Raji (cell line): ENCODE measurements around the gene CXCR2.

Source experiments
- POLR2A ChIP-seq: IDR thresholded peaks from 2 replicates; pipeline ENCODE4 v1.6.1; 2011; ENCODE audit warnings: low read depth, low read length, control low read depth; ENCODE audit not compliant: insufficient read depth

CXCR2 gene

DNA sequence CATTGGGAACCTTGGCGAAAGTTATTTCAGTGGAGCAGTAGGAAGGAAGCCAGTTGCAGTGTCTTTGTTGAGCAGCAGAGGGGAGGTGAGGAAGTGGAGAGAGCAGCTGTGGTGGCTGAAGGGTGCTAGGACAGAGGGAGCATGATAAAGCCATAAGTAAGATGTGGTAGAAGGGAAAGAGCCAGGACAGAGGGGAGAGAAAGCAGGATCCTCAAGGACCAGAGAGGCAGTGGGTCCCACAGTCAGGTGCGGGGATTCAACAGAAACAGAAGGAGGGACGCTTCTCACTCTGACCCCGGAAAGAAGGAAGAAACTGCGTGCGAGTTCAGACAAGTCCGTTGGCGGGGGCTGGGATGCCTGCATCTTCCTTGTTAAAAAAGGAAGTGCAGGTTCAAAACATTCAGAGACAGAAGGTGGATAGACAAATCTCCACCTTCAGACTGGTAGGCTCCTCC is at the start of gene CXCR2:
TSS of gene CXCR2 (plus strand) at position 403 of the 455 bp plus-strand sequence. CDS start 8,774 bp downstream, outside the sequence.
- TF ChIP-seq POLR2A: no peak

DNA sequence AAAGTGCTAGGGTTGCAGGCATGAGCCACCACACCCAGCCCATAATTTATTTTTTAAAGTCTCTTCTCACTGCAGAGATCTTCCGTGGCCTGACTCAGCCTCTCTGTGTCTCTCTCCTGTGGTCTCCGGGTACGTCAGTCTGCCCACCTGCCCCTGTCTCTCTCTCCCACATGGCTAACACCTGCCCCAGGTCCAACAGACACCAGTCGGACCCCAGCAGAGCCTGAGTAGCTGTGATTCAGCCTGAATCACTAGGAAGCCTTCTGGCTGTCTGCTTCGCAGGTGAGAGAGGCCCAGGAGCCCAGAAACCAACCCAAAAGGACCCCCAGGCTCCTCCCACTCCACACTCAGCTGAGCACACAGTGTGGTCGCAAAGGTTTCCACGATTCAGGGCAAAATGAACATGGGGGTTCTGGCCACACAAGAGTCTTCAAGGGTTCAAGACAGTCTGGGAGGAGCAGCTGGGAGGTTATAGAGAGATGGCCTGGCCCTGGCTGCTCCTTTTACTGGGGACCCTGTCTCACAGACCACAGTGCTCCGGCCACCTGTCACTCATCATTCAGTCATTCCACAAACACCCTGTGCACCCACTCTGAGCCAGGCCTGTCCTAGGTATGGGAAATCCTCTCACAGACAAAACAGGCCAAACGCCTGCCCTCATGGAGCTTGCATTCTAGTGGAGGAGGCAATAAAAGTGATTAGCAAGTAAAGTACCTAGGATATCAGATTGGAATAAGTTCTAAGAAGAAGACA is 48.2 kb upstream of the CXCR2 start:
- TF ChIP-seq POLR2A: no peak

DNA sequence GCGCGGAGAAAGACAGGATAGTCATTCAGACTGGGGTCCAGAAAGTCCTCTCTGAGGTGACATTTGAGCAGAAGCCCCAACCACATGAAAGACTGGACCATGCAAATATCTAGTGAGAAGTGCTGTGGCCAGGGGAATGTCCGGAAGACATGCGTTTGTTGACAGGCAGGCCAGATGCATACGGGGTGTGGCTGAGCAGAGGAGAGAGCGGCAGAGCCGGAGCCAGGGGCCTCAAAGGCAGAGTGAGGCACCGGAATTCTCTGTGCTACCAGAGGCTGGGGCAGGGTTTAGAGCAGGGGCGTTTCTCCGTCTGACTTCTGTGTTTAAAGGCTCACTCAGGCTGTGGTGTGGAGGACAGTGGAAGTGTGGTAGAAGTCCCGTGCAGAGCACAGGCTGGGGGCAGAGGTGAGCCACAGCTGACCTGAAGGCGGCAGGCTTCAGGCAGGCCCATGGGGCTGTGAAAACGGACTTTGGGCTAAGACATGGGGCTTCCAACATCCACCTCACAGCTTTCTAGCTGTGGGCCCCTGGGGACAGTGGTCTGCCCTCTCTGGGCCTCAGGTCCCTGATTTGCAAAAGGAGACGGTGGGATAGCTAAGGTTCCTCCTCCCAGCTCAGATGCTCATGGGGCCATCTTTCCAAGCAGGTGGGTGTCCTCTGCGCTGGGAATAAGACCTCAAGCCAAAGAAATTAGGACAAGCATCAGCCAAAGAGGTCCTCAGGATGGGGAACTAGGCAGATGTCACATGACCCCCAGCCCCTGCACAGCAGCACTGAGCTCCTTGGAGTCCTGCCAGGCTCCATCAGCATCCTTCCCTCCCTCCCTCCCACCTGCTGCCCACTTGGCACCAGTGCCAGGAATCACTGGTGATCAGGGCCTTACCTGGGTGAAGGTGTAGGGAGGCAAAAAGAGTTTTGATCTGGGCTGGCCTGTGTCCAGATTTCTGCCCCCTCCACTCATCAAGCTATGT is 45.6 kb upstream of the CXCR2 start:
- TF ChIP-seq POLR2A: no peak

DNA sequence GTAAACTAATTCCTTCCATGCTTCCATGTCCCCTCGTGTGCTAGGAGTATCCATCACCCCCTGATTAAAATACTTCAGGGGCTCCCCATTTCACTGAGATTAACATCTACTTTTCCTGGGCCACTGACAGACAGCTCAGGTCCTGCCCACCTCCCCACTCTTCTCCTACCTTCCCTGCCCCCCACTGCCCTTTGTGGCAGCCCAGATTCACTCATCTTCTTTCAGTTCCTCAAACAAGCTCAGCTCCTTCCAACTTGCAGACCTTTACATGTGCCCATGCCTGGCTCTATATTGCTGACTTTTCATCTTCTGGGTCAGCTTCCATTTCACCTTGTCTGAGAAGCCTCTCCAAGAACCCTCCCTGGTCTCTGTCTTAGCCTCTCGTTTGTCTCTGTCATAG is 44.8 kb upstream of the CXCR2 start:
- no peak for TF ChIP-seq POLR2A

DNA sequence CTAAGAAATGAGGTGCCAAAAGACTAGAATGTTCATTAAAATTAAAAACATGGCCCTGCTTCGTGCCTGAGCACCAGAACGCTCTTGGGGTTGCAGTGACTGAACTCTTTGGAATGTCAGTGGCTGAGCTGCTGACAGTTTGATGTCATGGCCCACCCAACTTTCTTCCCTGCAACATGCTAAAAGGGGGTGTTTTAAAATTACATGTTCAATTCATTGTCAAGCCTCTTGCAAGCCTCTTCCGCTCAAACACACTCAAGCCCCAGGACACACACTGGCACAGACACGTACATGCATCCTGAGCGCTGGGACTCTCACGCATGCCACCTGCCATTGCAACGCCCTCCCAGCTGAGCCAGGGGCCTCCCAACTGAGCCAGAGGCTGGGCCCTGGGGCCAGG is 44.1 kb upstream of the CXCR2 start:
- no peak for TF ChIP-seq POLR2A

DNA sequence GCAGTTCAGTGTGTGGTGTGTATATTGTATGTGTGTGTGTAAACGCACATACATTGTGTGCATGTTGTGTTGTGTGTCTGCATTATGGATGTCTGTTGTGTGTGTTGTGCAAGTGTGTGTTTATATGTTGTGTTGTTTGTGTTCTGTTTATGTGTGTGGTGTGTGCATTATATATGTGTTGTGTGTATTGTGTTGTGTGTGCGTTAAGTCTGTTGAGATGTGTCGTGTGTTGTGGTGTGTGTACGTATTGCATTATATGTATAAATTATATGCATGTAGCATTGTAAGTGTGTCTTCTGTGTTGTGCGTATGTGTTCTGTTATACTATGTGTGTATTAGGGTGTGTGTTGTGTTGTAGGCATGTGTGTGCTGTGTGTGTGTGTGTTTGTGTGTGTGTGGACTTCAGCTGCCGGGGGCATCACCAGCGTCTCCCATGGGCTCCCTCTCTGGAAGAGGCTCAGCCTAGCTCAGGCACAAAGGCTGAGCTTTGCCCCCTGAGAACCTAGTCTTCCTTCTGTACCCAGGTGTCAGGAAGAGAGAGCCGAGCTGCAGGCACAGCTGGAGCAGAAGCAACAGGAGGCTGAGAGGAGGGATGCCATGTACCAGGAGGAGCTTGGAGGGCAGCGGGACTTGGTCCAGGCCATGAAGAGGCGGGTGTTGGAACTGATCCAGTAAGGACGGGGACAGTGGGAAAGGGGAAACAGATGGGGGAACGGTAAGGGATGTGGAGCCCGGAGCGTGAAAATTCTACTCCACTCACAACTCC is 43.1 kb upstream of the CXCR2 start:
- no peak for TF ChIP-seq POLR2A

DNA sequence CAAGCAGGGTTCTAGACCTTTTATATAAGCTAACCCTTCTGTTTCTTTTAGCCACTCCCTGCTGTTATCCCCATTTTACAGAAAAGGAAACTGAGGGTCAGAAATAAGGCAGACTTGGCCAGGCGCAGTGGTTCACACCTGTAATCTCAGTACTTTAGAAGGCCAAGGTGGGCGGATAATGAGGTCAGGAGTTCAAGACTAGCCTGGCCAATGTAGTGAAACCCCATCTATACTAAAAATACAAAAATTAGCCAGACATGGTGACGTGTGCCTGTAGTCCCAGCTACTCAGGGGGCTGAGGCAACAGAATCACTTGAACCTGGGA is 42.5 kb upstream of the CXCR2 start:
- TF ChIP-seq POLR2A: no peak

DNA sequence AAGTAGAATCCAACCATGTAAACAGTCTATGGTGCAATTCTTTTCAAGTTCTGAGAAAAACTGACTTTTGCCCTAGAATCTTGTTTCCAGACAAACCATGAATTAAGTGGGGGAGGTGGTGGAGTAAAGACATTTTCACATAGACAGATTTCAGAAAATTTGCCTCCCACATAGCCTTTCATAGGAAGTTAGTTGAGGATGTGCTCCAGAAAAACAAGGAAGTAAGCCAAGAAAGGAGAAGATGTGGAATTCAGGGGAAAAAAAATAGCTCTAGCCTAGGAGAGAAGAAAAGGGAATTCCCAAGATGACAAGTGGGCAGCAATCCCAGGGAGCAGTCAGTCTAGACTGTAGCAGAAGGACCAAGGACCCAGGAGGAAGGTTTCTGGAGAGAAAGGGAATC is 39.4 kb upstream of the CXCR2 start:
- TF ChIP-seq POLR2A: no peak

DNA sequence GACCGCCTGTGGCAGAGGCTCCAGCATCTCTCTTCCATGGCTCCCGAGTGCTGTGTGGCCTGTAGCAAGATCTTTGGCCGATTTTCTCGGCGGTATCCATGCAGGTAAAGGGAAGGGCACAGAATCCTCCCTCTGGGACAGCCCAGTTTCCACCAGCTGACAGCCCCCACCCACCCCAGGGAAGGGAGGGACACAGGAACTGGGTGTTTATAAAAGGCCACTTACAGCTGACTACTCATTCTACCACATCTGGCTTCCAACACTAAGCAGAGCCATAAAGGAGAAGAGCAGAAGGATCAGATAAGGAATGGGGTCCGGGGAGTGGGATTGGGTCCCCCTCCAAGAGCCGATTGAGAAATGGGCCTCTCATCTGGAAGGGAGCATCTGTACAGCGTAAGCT is 36.6 kb upstream of the CXCR2 start:
- no peak for TF ChIP-seq POLR2A

DNA sequence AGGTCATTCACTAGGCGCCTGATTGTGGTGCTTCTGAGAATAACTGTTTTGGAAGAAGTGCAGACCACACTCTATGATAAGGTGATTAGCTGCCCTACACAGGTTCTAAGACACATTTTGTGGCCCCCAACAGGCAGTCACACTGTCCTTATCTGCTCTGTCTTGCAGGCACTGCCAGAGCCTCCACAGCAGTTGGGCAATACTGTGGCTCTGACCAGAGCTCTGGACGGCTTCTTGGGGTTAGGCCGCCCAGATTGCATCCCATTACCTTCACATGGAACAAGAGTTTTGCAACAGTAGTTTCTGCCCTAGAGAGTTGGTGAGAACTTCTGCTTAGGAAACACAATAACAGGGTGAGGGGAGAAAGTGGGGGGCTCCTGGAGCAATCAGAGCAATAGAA is 34.1 kb upstream of the CXCR2 start:
- no peak for TF ChIP-seq POLR2A

DNA sequence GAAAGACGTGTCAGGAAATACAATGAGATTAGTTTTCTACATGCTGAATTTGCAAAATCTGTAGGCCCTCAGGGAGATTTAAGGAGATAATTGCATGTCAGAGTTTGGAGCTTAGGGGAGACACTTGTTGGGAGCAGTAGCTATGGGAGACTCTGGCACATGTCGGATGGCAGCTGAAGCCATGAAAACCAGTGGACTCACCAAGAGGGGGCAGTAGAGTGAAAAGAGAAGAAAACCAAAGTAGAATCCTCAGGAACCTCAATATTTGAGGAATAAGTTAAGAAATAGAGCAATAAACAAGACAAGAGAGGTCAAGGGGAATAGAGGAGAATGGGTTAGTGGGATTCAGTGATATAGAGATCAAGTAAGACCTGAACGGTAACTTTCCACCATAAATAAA is 31.9 kb upstream of the CXCR2 start:
- TF ChIP-seq POLR2A: no peak

DNA sequence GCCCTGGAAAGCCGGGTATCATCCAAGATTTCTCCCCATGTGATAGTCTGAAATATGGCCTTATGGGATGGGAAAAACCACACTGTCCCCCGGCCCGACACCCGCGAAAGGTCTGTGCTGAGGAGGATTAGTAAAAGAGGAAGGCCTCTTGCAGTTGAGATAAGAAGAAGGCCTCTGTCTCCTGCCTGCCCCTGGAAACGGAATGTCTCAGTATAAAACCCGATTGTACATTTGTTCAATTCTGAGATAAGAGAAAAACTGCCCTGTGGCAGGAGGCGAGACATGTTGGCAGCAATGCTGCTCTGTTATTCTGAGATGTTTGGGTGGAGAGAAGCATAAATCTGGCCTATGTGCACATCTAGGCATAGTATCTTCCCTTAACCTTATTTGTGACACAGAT is 30.0 kb upstream of the CXCR2 start:
- TF ChIP-seq POLR2A: no peak

DNA sequence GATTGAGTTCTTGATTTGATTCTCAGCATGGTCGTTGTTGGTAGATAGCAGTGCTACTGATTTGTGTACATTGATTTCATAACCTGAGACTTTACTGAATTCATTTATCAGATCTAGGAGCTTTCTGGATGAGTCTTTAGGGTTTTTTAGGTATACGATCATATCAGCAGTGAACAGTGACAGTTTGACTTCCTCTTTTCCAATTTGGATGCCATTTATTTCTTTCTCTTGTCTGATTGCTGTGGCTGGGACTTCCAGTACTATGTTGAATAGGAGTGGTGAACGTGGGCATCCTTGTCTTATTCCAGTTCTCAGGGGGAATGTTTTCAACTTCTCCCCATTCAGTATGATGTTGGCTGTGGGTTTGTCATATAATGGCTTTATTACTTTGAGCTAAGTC is 27.9 kb upstream of the CXCR2 start:
- TF ChIP-seq POLR2A: no peak

DNA sequence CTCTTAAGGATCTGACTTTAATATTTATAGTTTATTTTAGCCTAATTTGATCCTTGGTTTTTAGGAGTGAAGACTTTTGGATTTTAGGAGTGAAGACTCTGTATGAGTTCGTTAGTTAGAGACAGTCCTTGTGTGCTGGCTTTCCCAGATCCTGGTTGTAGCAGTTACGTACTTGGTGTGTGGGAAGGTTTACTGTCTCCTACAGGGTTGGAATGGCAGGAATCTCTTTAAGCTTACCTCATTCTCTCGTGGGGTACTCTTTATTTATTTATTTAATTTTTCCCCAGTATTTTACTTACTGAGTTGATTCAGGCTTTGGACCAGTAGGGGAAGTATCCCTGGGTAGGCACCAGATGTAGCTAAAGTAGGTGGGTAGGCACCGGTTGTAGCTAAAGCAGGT is 1.8 kb upstream of the CXCR2 start:
- no peak for TF ChIP-seq POLR2A

DNA sequence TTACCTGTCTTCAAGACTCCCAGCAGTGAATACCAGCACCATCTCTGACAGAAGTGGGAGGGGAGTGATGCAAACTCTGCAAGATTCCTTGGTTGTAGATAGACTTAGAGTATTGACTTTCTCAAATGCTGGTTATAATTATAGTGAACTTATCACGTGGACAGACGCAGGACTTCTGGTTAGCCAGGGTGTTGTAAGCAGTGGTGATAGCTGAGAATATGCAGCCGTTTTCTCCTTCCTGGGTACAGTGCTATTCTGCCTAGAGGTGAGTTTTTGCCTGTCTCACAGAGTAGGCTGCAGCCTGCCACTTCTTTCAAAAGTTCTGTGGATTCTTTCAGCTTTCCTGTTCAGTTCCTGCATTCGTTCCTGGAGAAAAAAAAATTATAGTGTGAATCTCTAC is 733 bp upstream of the CXCR2 start:
- no peak for TF ChIP-seq POLR2A

DNA sequence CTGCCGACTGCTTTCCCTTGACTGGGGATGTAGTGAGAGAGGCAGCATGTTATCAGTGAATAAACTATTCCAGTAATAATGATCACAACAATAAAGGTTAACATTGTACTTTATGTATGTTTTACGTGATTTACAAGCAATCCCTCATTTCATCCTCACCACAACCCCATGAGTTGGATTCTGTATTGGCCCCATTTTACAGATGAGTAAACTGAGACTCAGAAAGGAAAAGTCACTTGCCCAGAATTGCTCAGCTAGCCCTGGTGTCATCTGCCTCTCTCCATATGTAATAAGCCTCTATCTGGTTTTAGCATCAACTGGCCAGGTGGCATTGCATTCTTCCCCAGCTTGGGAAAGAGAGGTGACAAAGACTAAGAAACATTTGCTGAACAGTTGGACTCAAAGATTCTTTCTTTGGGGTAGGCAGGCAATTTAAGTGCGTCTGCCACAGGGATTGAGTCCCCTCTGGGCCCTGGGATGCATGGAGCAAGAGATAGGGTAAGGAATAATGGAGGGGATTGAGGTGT is 2.2 kb downstream of the CXCR2 start:
- no peak for TF ChIP-seq POLR2A
